Natural killer cell (primary cell): ENCODE results near the gene PZP. TPM values are rescaled to one million over a fixed set of nuclear protein-coding genes. Genes with fewer than 3 reads are reported as not detected.
"Not testable (repeated sequence)": the region's sequence is repeated elsewhere in the genome, so short reads cannot be mapped to it uniquely, and the experiment has no call there.

ENCODE experiments used
- ATAC-seq, 3 donors: fragments of 150-1000 bp in 2 of 3; fragments of 200-7000 bp in 1 of 3; cut with Tn5 transposase; 1 replicate in 1 of 3; 2 replicates in 2 of 3; pipeline ENCODE4 v1.10.0; 2021; ENCODE audit warnings: mild to moderate bottlenecking in 2 of 3, moderate library complexity in 2 of 3
- DNase-seq, 2 donors: peaks; one replicate each; pipeline versions ENCODE4 v3.0.0 to v3.0.0-alpha.2; 2013 to 2021; ENCODE audit warnings: mixed read lengths in 1 of 2
- H3K27ac ChIP-seq: one replicate; pipeline ENCODE4 v1.5.1; 2013; ENCODE audit warnings: mild to moderate bottlenecking, low read length
- H3K27me3 ChIP-seq: one replicate; pipeline ENCODE4 v1.6.1; 2013; ENCODE audit warnings: low read length; ENCODE audit not compliant: control insufficient read depth, insufficient read depth
- H3K36me3 ChIP-seq: one replicate; pipeline ENCODE4 v1.6.1; 2013; ENCODE audit warnings: low read length; ENCODE audit not compliant: control insufficient read depth, insufficient read depth
- H3K4me1 ChIP-seq: one replicate; pipeline ENCODE4 v1.6.1; 2013; ENCODE audit warnings: low read length; ENCODE audit not compliant: control insufficient read depth, insufficient read depth
- H3K4me3 ChIP-seq: one replicate; pipeline ENCODE4 v1.5.1; 2013; ENCODE audit warnings: low read length
- H3K9me3 ChIP-seq: one replicate; pipeline ENCODE4 v1.6.1; 2013; ENCODE audit warnings: low read length; ENCODE audit not compliant: control insufficient read depth, insufficient read depth
- H3K27ac Mint-ChIP-seq, 2 donors: one replicate each; pipeline ENCODE4 v1.8.0; 2022; ENCODE audit warnings: mild to moderate bottlenecking in 2 of 2, mixed read lengths in 2 of 2, moderate library complexity in 1 of 2
- H3K27me3 Mint-ChIP-seq, 2 donors: one replicate each; pipeline ENCODE4 v1.8.0; 2022; ENCODE audit warnings: low read depth in 2 of 2, mixed read lengths in 2 of 2
- H3K36me3 Mint-ChIP-seq: one replicate; pipeline ENCODE4 v1.8.0; 2022; ENCODE audit warnings: mixed read lengths
- H3K4me1 Mint-ChIP-seq, 2 donors: one replicate each; pipeline ENCODE4 v1.8.0; 2022; ENCODE audit warnings: mixed read lengths in 2 of 2
- H3K4me3 Mint-ChIP-seq: one replicate; pipeline ENCODE4 v1.8.0; 2022; ENCODE audit warnings: mild to moderate bottlenecking, moderate library complexity, mixed read lengths
- H3K9me3 Mint-ChIP-seq, 2 donors: one replicate each; pipeline ENCODE4 v1.8.0; 2022; ENCODE audit warnings: mixed read lengths in 2 of 2
- WGBS: methylation state at CpG from one replicate; pipeline ENCODE4 v1.1.7; 2013; ENCODE audit warnings: missing lambda C conversion rate; ENCODE audit not compliant: insufficient coverage; 5-methylcytosine and 5-hydroxymethylcytosine counted together
- intact Hi-C: fragments of 100-400 bp; cut with micrococcal nuclease; formaldehyde crosslinking; loops from one replicate; pipeline ENCODE4 v1.14.2; 2022
- total RNA-seq, 4 donors: library from RNA; stranded (reverse); fragments of 120-200 nt in 1 of 4; gene quantifications; one replicate each; pipeline versions ENCODE4 v1.2.3 to v1.2.4, GENCODE V29; 2013 to 2022
- TF ChIP-seq, protein P1 (sequence below): fragments of 200-600 bp; IDR thresholded peaks from one replicate; pipeline ENCODE4 v1.8.0; 2022; ENCODE audit warnings: antibody characterized with exemption

Gene PZP
- total RNA-seq, 3 donors from 2014 or later (not counting 1 experiment from before 2014, with no cell fraction given), result not detected

DNA sequence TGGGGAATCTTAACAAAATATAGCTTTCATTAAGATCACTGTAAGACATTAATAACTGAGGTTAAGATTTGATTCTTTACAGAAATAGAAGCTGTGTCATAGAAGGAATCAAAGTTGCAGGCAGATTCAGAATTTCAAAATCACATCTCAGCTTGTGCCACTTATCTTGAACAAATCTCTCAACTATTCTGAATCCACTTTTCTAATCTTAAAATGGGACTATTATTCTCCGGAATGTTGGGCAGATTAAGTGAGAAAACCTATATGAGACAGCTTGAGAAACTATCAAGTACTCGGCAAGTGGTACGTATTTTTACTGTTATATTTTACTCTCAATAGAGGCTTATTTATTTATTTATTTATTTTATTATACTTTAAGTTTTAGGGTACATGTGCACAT, 28.4 kb downstream of the PZP start:
- Histone ChIP-seq H3K9me3 (no peaks in the 10 kb centered on the region), H3K36me3 (peaks cover 3% of the 10 kb centered on the region), H3K4me1 (no peaks in the 10 kb centered on the region), H3K4me3 (no peak overlapping the region), H3K27ac (no peak overlapping the region), H3K27me3 (no peaks in the 10 kb centered on the region)
- ATAC-seq (no peak), DNase-seq (no peak)
- TF ChIP-seq, protein P1, sequence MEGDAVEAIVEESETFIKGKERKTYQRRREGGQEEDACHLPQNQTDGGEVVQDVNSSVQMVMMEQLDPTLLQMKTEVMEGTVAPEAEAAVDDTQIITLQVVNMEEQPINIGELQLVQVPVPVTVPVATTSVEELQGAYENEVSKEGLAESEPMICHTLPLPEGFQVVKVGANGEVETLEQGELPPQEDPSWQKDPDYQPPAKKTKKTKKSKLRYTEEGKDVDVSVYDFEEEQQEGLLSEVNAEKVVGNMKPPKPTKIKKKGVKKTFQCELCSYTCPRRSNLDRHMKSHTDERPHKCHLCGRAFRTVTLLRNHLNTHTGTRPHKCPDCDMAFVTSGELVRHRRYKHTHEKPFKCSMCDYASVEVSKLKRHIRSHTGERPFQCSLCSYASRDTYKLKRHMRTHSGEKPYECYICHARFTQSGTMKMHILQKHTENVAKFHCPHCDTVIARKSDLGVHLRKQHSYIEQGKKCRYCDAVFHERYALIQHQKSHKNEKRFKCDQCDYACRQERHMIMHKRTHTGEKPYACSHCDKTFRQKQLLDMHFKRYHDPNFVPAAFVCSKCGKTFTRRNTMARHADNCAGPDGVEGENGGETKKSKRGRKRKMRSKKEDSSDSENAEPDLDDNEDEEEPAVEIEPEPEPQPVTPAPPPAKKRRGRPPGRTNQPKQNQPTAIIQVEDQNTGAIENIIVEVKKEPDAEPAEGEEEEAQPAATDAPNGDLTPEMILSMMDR, result no peak
- H3K36me3 Mint-ChIP-seq, result peaks cover 9% of the 10 kb centered on the region
- no peaks in the 10 kb centered on the region for H3K9me3 Mint-ChIP-seq
- no peaks in the 10 kb centered on the region for H3K27me3 Mint-ChIP-seq
- H3K4me1 Mint-ChIP-seq, result no peaks in the 10 kb centered on the region
- intact Hi-C loops, result no loop called here
- WGBS, result 100% methylated on average over 1 of the region's 3 CpGs
- no peak overlapping the region for H3K4me3 Mint-ChIP-seq
- no peak overlapping the region for H3K27ac Mint-ChIP-seq

DNA sequence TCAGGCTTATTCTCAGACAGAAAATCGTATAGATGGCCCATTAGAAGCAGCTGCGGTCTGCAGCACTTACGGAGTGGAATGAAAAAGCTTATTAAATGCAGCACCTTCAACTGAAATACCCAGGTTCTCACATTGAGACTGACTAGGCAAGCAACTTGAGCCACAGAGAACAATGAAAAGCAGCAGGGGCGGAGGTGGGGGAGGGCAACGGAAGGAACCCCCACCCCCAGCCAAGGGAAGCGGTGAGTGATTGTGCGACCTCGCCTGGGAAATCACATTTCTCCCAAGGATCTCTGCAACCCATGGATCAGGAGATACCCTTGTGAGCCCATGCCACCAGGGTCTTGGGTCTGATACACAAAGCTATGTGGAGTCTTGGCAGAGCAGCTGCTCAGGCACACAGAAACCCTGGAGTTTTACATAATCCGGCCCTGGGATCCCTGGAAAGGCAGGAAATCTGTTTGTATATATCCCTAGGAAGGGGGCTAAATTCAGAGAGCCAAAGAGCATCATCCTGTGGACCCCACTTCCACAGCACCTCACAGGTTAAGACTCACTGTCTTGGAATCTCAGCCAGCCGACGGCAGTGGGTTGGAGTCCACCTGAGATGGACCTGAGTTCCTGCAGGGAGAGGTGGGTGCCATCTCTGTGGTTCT, 38.1 kb downstream of the PZP start:
- H3K4me1 Mint-ChIP-seq, result peaks cover 5 to 6% of the 10 kb centered on the region in 2 donors
- Histone ChIP-seq H3K9me3 (no peaks in the 10 kb centered on the region), H3K4me1 (no peaks in the 10 kb centered on the region), H3K27ac (no peak overlapping the region), H3K36me3 (peaks cover 18% of the 10 kb centered on the region), H3K4me3 (no peak overlapping the region), H3K27me3 (no peaks in the 10 kb centered on the region)
- H3K27me3 Mint-ChIP-seq, result peaks cover 0 to 3% of the 10 kb centered on the region in 2 donors
- H3K36me3 Mint-ChIP-seq, result peaks cover 23% of the 10 kb centered on the region
- ATAC-seq (no peak), DNase-seq (no peak)
- peaks cover 2 to 4% of the 10 kb centered on the region in 2 donors for H3K9me3 Mint-ChIP-seq
- TF ChIP-seq, protein P1, result no peak
- intact Hi-C loops, result no loop called here
- WGBS, result 94% methylated on average over 6 of the region's 11 CpGs
- no peak overlapping the region for H3K27ac Mint-ChIP-seq
- H3K4me3 Mint-ChIP-seq, result no peak overlapping the region

DNA sequence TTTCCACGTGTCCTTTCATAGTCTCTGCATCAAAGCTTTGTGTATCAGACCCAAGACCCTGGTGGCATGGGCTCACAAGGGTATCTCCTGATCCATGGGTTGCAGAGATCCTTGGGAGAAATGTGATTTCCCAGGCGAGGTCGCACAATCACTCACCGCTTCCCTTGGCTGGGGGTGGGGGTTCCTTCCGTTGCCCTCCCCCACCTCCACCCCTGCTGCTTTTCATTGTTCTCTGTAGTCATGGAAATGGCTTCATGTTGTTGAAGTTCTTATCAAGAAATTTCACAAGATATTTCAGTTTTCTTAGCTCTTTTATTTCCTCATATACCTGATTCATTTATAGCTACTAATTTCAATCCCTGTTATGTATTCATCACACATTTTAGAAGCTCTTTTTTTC, 40.9 kb downstream of the PZP start:
- peaks cover 34% of the 10 kb centered on the region for H3K36me3 ChIP-seq
- H3K27ac Mint-ChIP-seq, result peak overlapping the region in 1 of 2 donors; percentile 44
- H3K4me1 Mint-ChIP-seq, H3K27me3 ChIP-seq, H3K27ac ChIP-seq, H3K9me3 ChIP-seq, DNase-seq, intact Hi-C loops, H3K27me3 Mint-ChIP-seq, H3K4me1 ChIP-seq, H3K4me3 ChIP-seq, H3K4me3 Mint-ChIP-seq, ATAC-seq, H3K36me3 Mint-ChIP-seq, H3K9me3 Mint-ChIP-seq: not testable (repeated sequence)
- whole genome bisulfite sequencing, result 88% methylated on average over 1 of the region's 5 CpGs

DNA sequence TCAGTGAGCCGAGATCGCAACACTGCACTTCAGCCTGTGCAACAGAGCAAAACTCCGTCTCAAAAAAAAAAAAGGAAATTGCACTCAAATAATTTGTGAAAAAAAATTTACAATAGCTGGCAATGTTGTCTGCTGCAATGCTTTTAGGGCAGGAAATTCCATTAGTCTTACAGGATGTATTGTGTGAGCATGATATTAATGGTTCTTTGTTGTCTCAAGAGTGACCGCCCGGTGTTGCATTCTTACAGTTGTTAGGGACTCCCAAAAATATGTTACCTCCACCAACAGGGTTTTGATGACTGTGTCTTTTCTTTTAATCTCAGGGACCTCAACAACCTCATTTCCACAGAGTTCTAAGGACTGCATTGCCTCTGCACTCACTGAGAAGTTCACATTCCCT, 44.8 kb downstream of the PZP start:
- Mint-ChIP-seq H3K9me3 (no peaks in the 10 kb centered on the region), H3K27me3 (peaks cover 0 to 3% of the 10 kb centered on the region in 2 donors), H3K4me3 (no peak overlapping the region), H3K27ac (no peak overlapping the region), H3K4me1 (peaks cover 12 to 14% of the 10 kb centered on the region in 2 donors), H3K36me3 (peaks cover 6% of the 10 kb centered on the region)
- ATAC-seq (no peak), DNase-seq (no peak)
- H3K27ac ChIP-seq, result no peak overlapping the region
- H3K4me1 ChIP-seq, result no peaks in the 10 kb centered on the region
- no peak overlapping the region for H3K4me3 ChIP-seq
- TF ChIP-seq, protein P1, result no peak
- intact Hi-C loops, result no loop called here
- H3K9me3 ChIP-seq, result no peaks in the 10 kb centered on the region
- H3K27me3 ChIP-seq, result no peaks in the 10 kb centered on the region
- WGBS, result 95% methylated on average over 5 of the region's 5 CpGs
- H3K36me3 ChIP-seq, result peaks cover 25% of the 10 kb centered on the region
